ENCODE measurements around the gene SFTPA2.
"Not testable (repeated sequence)": the region's sequence is repeated elsewhere in the genome, so short reads cannot be mapped to it uniquely, and the experiment has no call there.

The SFTPA2 gene

DNA sequence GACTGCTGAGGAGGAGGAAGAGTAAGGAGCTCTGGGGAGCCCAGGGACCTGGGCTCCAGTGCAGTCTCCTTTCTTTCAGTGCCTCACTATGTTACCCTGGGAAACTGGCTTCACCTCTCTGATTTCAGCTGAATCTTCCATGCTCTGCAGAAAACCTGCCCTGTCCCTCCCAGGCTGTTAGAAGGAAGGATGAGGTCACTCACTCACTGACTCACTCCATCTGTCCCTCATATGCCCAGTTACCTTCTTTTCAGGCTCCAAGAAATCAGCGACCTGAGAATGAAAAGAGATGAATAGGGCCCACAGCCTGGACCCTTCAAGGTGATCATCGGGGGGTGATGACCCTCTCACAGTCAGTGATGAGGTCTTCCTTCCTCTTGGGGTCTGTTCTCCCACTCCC is 481 bp downstream of the SFTPA2 start:
- POLR2A ChIA-PET: no interaction called here
- no peak overlapping the region for H3K4me3 ChIP-seq (ENCODE audit: low read depth, low read length)
- TF ChIP-seq, protein P1, sequence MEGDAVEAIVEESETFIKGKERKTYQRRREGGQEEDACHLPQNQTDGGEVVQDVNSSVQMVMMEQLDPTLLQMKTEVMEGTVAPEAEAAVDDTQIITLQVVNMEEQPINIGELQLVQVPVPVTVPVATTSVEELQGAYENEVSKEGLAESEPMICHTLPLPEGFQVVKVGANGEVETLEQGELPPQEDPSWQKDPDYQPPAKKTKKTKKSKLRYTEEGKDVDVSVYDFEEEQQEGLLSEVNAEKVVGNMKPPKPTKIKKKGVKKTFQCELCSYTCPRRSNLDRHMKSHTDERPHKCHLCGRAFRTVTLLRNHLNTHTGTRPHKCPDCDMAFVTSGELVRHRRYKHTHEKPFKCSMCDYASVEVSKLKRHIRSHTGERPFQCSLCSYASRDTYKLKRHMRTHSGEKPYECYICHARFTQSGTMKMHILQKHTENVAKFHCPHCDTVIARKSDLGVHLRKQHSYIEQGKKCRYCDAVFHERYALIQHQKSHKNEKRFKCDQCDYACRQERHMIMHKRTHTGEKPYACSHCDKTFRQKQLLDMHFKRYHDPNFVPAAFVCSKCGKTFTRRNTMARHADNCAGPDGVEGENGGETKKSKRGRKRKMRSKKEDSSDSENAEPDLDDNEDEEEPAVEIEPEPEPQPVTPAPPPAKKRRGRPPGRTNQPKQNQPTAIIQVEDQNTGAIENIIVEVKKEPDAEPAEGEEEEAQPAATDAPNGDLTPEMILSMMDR (IDR thresholded peaks at IDR 0.05; ENCODE audit: insufficient read depth, low read length, missing control alignments): no peak
- DNase-seq (ENCODE audit: low read depth, low spot score): no peak
- CTCF ChIA-PET: interaction anchor here (1.0 to 1.8 kb wide), 2 partner anchors 368 to 487 kb away, joined by 3 to 7 read pairs; no protein-coding TSS in a partner anchor

DNA sequence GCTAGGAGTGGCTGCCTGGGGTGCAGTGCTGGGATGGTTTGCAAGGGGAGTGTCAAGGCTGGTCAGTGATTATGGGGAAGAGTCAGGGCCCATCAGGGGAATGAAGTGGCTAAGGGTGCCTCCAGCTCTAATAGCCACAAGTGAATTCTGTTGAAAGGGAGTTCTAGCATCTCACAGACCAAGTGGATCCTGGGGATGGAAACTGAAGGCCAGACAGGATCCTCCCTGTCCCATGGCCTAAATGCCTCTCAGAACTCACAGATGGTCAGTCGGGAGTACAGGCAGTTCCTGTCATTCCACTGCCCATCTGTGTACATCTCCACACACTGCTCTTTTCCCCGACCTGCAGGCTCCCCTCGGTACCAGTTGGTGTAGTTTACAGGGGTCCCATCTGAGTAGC is 3.2 kb downstream of the SFTPA2 start:
- POLR2A ChIA-PET; CTCF ChIA-PET; H3K4me3 ChIP-seq (ENCODE audit: low read depth, low read length); DNase-seq (ENCODE audit: low read depth, low spot score): not testable (repeated sequence)

DNA sequence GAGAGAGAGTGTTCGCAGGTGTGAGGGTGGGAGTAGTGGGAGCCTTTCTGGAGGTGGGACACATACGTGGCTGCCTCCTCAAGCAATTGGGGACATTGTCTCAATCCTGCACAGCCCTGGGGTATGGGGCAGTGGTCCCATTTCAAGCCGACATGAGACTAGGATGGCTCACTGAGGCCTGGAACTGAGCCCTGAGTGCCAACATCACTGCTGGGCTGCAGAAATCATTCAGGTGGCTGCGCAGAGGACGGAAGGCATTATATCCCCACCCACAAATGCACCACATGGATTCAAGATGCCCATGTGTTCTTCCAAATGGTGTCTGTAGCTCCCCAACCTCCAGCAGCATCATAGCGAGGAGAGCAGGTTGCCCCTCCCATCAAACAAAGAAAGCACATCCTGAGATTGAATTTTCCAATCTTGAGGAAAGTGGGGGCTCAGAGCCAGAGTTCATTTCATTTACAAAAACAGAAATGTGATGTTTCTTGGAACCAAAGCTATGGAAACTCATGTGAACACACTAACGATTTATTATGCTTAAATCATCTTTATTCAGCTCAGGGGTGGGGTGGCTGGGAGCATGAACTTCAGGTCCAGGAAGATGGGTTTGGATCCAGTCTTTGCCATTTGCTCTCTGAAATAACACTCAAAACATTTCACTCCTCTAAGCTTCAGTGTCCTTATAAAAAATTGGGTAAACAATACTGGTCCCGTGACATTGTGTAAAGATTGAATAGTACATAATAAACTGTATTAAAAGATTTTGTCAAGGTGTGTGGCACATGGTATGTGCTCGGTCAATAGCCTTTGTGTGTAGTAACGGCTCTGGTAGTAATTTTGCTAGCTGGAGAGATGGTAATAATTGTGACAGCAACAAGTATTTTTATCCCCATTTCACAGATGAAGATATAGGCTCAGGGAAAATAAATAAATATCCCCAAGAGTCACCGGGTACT is 4.6 kb downstream of the SFTPA2 start:
- CTCF ChIA-PET: no interaction called here
- DNase-seq (ENCODE audit: low read depth, low spot score): no peak
- no peak overlapping the region for H3K4me3 ChIP-seq (ENCODE audit: low read depth, low read length)
- TF ChIP-seq, protein P1 (IDR thresholded peaks at IDR 0.05; ENCODE audit: insufficient read depth, low read length, missing control alignments): no peak
- POLR2A ChIA-PET: no interaction called here

DNA sequence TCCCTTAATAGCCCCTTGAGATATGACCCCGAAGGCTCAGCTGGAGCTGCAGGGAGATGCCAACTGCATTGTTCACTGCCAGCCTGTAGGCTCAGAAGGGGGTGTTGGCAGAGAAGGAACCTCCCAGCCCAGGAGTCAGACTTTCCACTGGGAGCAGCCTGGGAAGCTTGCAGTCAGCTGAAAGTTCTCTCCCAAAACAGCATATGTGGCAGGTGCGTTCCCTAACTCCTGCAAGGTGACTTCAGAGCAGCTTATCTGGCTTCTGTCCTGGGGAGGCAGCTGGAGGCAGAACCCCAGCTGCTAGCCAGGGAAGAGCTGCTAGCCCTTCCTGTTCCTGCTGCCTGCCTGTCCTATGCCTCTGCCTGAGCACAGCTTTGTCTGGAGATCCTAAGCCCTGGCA is 8.1 kb downstream of the SFTPA2 start:
- ChIA-PET CTCF (interaction anchor here (1.1 to 2.6 kb wide), 2 partner anchors 10 to 13 kb away, joined by 5 to 9 read pairs; no protein-coding TSS in a partner anchor), POLR2A (no interaction called here)
- no peak for DNase-seq (ENCODE audit: low read depth, low spot score)
- H3K4me3 ChIP-seq (ENCODE audit: low read depth, low read length): no peak overlapping the region
- TF ChIP-seq, protein P1 (IDR thresholded peaks at IDR 0.05; ENCODE audit: insufficient read depth, low read length, missing control alignments): no peak

DNA sequence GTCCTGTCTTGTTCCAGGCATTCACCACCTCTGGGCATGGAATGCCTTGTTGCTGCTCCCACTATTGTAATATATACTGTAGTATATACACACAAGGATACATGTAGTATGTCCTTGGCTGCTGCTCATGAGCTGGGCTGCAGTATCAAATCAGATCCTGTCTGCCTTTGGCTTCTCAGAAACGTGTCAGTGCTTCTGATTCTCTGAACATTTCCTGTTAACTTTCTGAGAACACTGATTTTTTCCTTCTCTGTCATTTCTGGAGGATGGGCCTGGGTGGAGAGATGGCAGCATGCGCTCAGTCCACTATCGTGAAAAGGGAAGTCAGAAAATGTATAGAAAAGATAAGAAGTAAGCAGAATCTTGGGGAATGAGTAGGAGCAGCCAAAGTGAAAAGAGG is 12.2 kb downstream of the SFTPA2 start:
- TF ChIP-seq, protein P1 (IDR thresholded peaks at IDR 0.05; ENCODE audit: insufficient read depth, low read length, missing control alignments): no peak
- no peak overlapping the region for H3K4me3 ChIP-seq (ENCODE audit: low read depth, low read length)
- ChIA-PET POLR2A (no interaction called here), CTCF (interaction anchor here (1.4 kb wide), 1 partner anchor 499 kb away, joined by 4 read pairs; no protein-coding TSS in a partner anchor)
- DNase-seq (ENCODE audit: low read depth, low spot score): no peak

DNA sequence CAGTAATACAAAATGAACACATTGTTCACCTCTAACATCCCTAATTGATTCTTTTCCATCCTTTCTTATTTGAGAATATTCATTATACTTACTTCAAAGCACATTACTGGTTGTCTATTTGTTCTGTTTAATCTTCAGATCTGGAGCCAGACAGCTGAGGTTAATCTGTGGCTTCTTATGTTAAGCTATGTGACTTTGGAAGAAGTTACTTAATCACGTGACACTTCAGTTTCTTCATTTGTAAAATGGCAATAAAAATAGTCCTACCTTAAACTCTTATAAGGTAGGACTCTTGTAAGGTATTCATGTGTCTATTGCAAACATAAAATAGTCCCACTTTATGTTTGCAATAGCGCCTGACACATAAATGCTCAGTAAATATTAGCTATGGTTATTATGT is 13.1 kb downstream of the SFTPA2 start:
- POLR2A ChIA-PET; H3K4me3 ChIP-seq (ENCODE audit: low read depth, low read length); DNase-seq (ENCODE audit: low read depth, low spot score): not testable (repeated sequence)
- CTCF ChIA-PET: interaction anchor here (1.0 to 1.4 kb wide), 2 partner anchors 10 to 500 kb away, joined by 4 read pairs; no protein-coding TSS in a partner anchor

DNA sequence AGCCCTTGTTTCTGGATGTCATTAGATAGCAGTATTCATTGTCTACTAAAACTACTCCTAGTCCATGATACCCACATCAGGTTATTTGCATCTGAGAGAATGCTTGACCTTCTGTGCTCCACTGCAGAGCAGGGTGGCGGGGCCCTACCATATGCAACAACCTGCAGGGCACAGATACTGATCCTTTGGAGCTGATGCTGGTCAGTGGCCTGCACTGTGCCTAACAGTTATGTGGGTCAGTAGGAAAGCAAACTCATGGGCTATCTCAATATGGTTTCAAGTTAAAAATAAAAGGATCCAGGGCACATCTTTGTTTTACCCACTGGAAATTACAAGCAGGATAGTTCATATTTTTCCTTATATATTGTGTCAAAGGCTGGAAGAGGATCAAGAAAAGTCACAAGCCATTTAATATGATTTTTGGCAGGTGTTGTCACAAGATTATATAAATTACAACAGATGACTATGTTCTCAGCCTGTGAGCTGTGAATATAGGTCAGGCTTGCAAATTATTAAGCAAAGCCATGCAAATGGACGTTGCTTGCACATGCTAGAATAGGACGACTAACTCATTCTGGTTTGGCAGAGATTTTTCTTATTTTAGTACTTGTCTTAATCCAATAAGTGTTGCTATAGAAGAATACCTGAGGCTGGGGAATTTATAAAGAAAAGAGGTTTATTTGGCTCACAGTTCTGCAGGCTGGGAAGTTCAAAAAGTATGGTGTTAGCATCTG is 15.1 kb downstream of the SFTPA2 start:
- H3K4me3 ChIP-seq (ENCODE audit: low read depth, low read length); DNase-seq (ENCODE audit: low read depth, low spot score); POLR2A ChIA-PET; CTCF ChIA-PET: not testable (repeated sequence)

DNA sequence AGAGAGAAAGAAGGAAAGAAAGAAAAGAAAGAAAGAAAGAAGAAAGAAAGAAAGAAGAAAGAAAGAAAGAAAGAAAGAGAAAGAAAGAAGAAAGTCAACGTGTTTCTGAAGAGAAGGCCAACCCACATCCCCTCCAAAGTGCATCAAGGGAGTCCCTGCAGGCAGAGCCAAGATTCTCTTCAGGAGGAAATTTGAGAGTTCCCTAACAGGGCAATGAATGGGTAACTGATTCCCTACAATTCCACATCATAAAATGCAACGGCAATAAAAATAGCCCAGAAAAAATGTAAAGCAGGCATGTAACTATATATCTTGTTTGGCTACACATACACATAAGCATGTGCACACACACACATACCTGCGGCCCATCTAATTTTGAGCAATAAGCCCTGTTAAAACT is 15.8 kb downstream of the SFTPA2 start:
- DNase-seq (ENCODE audit: low read depth, low spot score); POLR2A ChIA-PET; CTCF ChIA-PET; H3K4me3 ChIP-seq (ENCODE audit: low read depth, low read length): not testable (repeated sequence)
